HepG2 (cell line): ENCODE measurements around the gene SEMA4C. TPM values are rescaled to one million over a fixed set of nuclear protein-coding genes. Genes with fewer than 3 reads are reported as not detected.

Experiments used
- AGO1 ChIP-seq: fragments of 200-400 bp; formaldehyde crosslinking; IDR thresholded peaks from 2 replicates; pipeline ENCODE4 v1.6.1; 2017; ENCODE audit warnings: mild to moderate bottlenecking, low read depth, low read length, moderate library complexity; ENCODE audit not compliant: poor library complexity, severe bottlenecking
- HNRNPUL1 ChIP-seq: fragments of 200-400 bp; formaldehyde crosslinking; IDR thresholded peaks from 2 replicates; pipeline ENCODE4 v1.6.1; 2017; ENCODE audit warnings: low read depth, mild to moderate bottlenecking, low read length, moderate library complexity
- KDM2A ChIP-seq: sonication (generic); formaldehyde crosslinking; IDR thresholded peaks from 2 replicates; pipeline ENCODE4 v1.4.0; 2020; ENCODE audit warnings: low read depth, missing genetic modification reagents, borderline replicate concordance
- PHF8 ChIP-seq: sonication (generic); formaldehyde crosslinking; IDR thresholded peaks from 2 replicates; pipeline ENCODE4 v1.5.0; 2020; ENCODE audit warnings: missing genetic modification reagents
- SALL2 ChIP-seq: sonication (generic); formaldehyde crosslinking; IDR thresholded peaks from 2 replicates; pipeline ENCODE4 v1.8.1; 2023; ENCODE audit warnings: mild to moderate bottlenecking, missing genetic modification reagents, inconsistent platforms
- SOX6 ChIP-seq, 2 experiments: fragments of 450-650 bp in 1 of 2; sonication (generic) in 1 of 2; formaldehyde crosslinking in 1 of 2; IDR thresholded peaks; 2 replicates each; pipeline versions ENCODE4 v1.4.0 to v1.6.1; 2017 to 2020; ENCODE audit warnings: antibody characterized with exemption in 1 of 2, mild to moderate bottlenecking in 1 of 2, missing genetic modification reagents in 1 of 2
- SP5 ChIP-seq: IDR thresholded peaks from 2 replicates; pipeline ENCODE4 v1.6.1; 2016; ENCODE audit warnings: low read depth, borderline replicate concordance
- TFE3 ChIP-seq: IDR thresholded peaks from 2 replicates; pipeline ENCODE4 v1.6.1; 2016
- ZNF878 ChIP-seq: sonication (generic); formaldehyde crosslinking; IDR thresholded peaks from 2 replicates; pipeline ENCODE4 v1.8.1; 2023; ENCODE audit warnings: mild to moderate bottlenecking, missing genetic modification reagents, moderate library complexity
- ZSCAN20 ChIP-seq: sonication (generic); formaldehyde crosslinking; IDR thresholded peaks from 2 replicates; pipeline ENCODE4 v1.4.0; 2020; ENCODE audit warnings: missing genetic modification reagents, mild to moderate bottlenecking, borderline replicate concordance
- polyA plus RNA-seq, 8 experiments: library from polyadenylated mRNA; depleted of rRNA in 3 of 8; stranded (reverse) in 7 of 8; unstranded in 1 of 8; fragments of >200 nt; fragmentation: Illumina TruSeq in 4 of 8; extraction: Trizol in 4 of 8; gene quantifications; 2 replicates each; pipeline versions ENCODE4 v1.2.1 to v1.2.3, GENCODE V29; 2011 to 2016; ENCODE audit warnings: low read depth in 4 of 8, missing spikeins in 1 of 8, mixed read lengths in 1 of 8; ENCODE audit not compliant: insufficient read depth in 1 of 8
- total RNA-seq, 5 experiments: library from RNA; depleted of rRNA; stranded (reverse); fragments of >200 nt; fragmentation: Illumina TruSeq; extraction: Trizol; gene quantifications; 2 replicates each; pipeline ENCODE4 v1.2.3, GENCODE V29; 2016; ENCODE audit warnings: low read depth in 1 of 5

SEMA4C gene
- total and polyA plus RNA-seq, 2 of the 13 experiments (the other 11 are each of a cell fraction or from before 2014, with no cell fraction given) = 25.9 to 46.6 TPM

- TF ChIP-seq SALL2 = no peak
- TF ChIP-seq KDM2A (CRISPR knock-in tag) = 0 out of 2 replicates have a peak, but pooled peaks have one; percentile 4
- peak; percentile 19; the same call in 1 of the 2 replicates for TF ChIP-seq SP5 (CRISPR knock-in tag)
- TF ChIP-seq ZSCAN20 (CRISPR knock-in tag) = no peak
- no peak for TF ChIP-seq AGO1
- no peak for TF ChIP-seq PHF8 (CRISPR knock-in tag)
- TF ChIP-seq TFE3 (CRISPR knock-in tag) = no peak
- no peak for TF ChIP-seq HNRNPUL1
- TF ChIP-seq SOX6 (IDR thresholded peaks at IDR 0.05) = no peak
- TF ChIP-seq SOX6 (CRISPR knock-in tag; IDR thresholded peaks at IDR 0.05) = no peak
- TF ChIP-seq ZNF878 = 0 out of 2 replicates have a peak, but pooled peaks have one; percentile 34
Measured at GRCh38 chr2:96869281-96869821, 529 bp downstream of the SEMA4C start (continued).
